Fibroblast of lung (primary cell): ENCODE data around the gene RAB35. TPM values are rescaled to one million over a fixed set of nuclear protein-coding genes. Genes with fewer than 3 reads are reported as not detected.

Experiments used
- DNase-seq, 2 donors: peaks; one replicate each; pipeline versions ENCODE4 v3.0.0 to v3.0.0-alpha.2; 2010; ENCODE audit warnings: low read depth in 2 of 2
- H2AFZ ChIP-seq: 2 replicates; pipeline ENCODE4 v1.5.1; 2012; ENCODE audit warnings: low read length, control low read depth, inconsistent platforms
- H3K27ac ChIP-seq: 2 replicates; pipeline ENCODE4 v1.5.1; 2011; ENCODE audit warnings: low read length, control low read depth; ENCODE audit not compliant: insufficient read depth
- H3K27me3 ChIP-seq: 2 replicates; pipeline ENCODE4 v1.5.1; 2011; ENCODE audit warnings: mild to moderate bottlenecking, low read length; ENCODE audit not compliant: control insufficient read depth, insufficient read depth
- H3K36me3 ChIP-seq: 2 replicates; pipeline ENCODE4 v1.5.1; 2011; ENCODE audit warnings: low read length; ENCODE audit not compliant: control insufficient read depth, insufficient read depth
- H3K4me1 ChIP-seq: 2 replicates; pipeline ENCODE4 v1.5.1; 2011; ENCODE audit warnings: low read length; ENCODE audit not compliant: control insufficient read depth, insufficient read depth; ENCODE audit errors: extremely low read depth
- H3K4me2 ChIP-seq: 2 replicates; pipeline ENCODE4 v1.5.1; 2011; ENCODE audit warnings: low read length, control low read depth; ENCODE audit not compliant: insufficient read depth; ENCODE audit errors: extremely low read depth
- H3K4me3 ChIP-seq, 4 experiments: fragments of 200-600 bp in 1 of 4; sonication (generic) in 1 of 4; replicated peaks in 1 of 4; 2 replicates each; pipeline ENCODE4 v1.5.1; 2011 to 2016; ENCODE audit warnings: low read length in 4 of 4, low read depth in 3 of 4, mild to moderate bottlenecking in 3 of 4, control low read depth in 2 of 4, inconsistent platforms in 1 of 4, mixed read lengths in 1 of 4; ENCODE audit not compliant: insufficient read depth in 1 of 4; ENCODE audit errors: control extremely low read depth in 1 of 4
- H3K79me2 ChIP-seq: 2 replicates; pipeline ENCODE4 v1.5.1; 2012; ENCODE audit warnings: mild to moderate bottlenecking, low read length, inconsistent platforms; ENCODE audit not compliant: control insufficient read depth, insufficient read depth
- H3K9ac ChIP-seq: 2 replicates; pipeline ENCODE4 v1.5.1; 2011; ENCODE audit warnings: mild to moderate bottlenecking, low read length, control low read depth; ENCODE audit not compliant: insufficient read depth
- H3K9me3 ChIP-seq: 2 replicates; pipeline ENCODE4 v1.5.1; 2012; ENCODE audit warnings: low read depth, low read length; ENCODE audit not compliant: control insufficient read depth, insufficient read depth
- H4K20me1 ChIP-seq: 2 replicates; pipeline ENCODE4 v1.5.1; 2011; ENCODE audit warnings: low read length; ENCODE audit not compliant: control insufficient read depth, insufficient read depth; ENCODE audit errors: extremely low read depth
- CTCF ChIP-seq, 2 donors: IDR thresholded peaks in 1 of 2; conservative IDR thresholded peaks in 1 of 2; 1 replicate in 1 of 2; 2 replicates in 1 of 2; pipeline ENCODE4 v1.5.1; 2011 to 2012; ENCODE audit warnings: low read length in 2 of 2, control low read depth in 1 of 2, inconsistent platforms in 1 of 2, low read depth in 1 of 2, mild to moderate bottlenecking in 1 of 2
- EZH2 ChIP-seq: IDR thresholded peaks from 2 replicates; pipeline ENCODE4 v1.5.1; 2012; ENCODE audit warnings: low read length, control low read depth, mild to moderate bottlenecking; ENCODE audit errors: missing control alignments
- polyA minus RNA-seq: library from RNA; depleted of rRNA, polyadenylated mRNA; stranded (reverse); fragments of >200 nt; gene quantifications from 2 replicates; pipeline ENCODE4 v1.2.3, GENCODE V29; 2011; ENCODE audit warnings: low replicate concordance
- polyA plus RNA-seq, 2 donors: library from polyadenylated mRNA; depleted of rRNA in 1 of 2; stranded (reverse) in 1 of 2; unstranded in 1 of 2; fragments of >200 nt; gene quantifications; 2 replicates each; pipeline ENCODE4 v1.2.1, GENCODE V29; 2011 to 2012; ENCODE audit warnings: missing spikeins in 1 of 2
- total RNA-seq: library from RNA; depleted of rRNA; stranded (reverse); fragments of >200 nt; gene quantifications from 2 replicates; pipeline ENCODE4 v1.2.1, GENCODE V29; 2014

The RAB35 gene
- total RNA-seq (23.4 and 29.7 TPM in 2 replicates), polyA plus RNA-seq (51.4 and 70.9 TPM in 2 replicates), polyA minus RNA-seq (62.9 and 111 TPM in 2 replicates)
- polyA plus RNA-seq (2012): 48.2 and 53.8 TPM in 2 replicates

GRCh38 chr12:120116441-120116791 lies at the start of gene RAB35:
Gene RAB35 (minus strand): TSS chr12:120116753. CDS start chr12:120116650, 103 bp downstream.
- Histone ChIP-seq H3K9me3 (no peaks in the 10 kb centered on the region), H3K4me2 (peak within 1 kb of the TSS; percentile 71), H3K9ac (peak within 1 kb of the TSS; percentile 83), H3K27ac (peak within 1 kb of the TSS; percentile 82), H3K79me2 (peaks cover 59% of the 10 kb centered on the region), H4K20me1 (no peaks in the 10 kb centered on the region), H3K36me3 (peaks cover 2% of the 10 kb centered on the region), H3K4me1 (peaks cover 5% of the 10 kb centered on the region), H3K27me3 (no peaks in the 10 kb centered on the region), H3K4me3 (peak within 1 kb of the TSS; percentile 74 to 98 (median 95)), H2AFZ (peak within 1 kb of the TSS; percentile 90)
- no peak for DNase-seq
- TF ChIP-seq EZH2 (no peak), CTCF (conservative IDR thresholded peaks at IDR 0.05 in 1 of 2, IDR thresholded peaks at IDR 0.05 in 1 of 2; ENCODE audit: low read depth in 1 of 2, low read length in 2 of 2) (no peak)

GRCh38 chr12:120164293-120164692 lies 47.7 kb upstream of the RAB35 start:
- Histone ChIP-seq H3K4me1 (no peaks in the 10 kb centered on the region), H3K79me2 (no peaks in the 10 kb centered on the region), H3K4me3 (no peak overlapping the region), H3K27ac (no peak overlapping the region), H3K9me3 (no peaks in the 10 kb centered on the region), H2AFZ (no peak overlapping the region), H4K20me1 (no peaks in the 10 kb centered on the region), H3K9ac (no peak overlapping the region), H3K27me3 (no peaks in the 10 kb centered on the region), H3K4me2 (no peak overlapping the region), H3K36me3 (peaks cover 34% of the 10 kb centered on the region)
- TF ChIP-seq EZH2: no peak
- no peak for TF ChIP-seq CTCF (conservative IDR thresholded peaks at IDR 0.05 in 1 of 2, IDR thresholded peaks at IDR 0.05 in 1 of 2; ENCODE audit: low read depth in 1 of 2, low read length in 2 of 2)
- no peak for DNase-seq

GRCh38 chr12:120162763-120163162 lies 46.2 kb upstream of the RAB35 start:
- no peak for DNase-seq
- Histone ChIP-seq H3K9ac (no peak overlapping the region), H4K20me1 (no peaks in the 10 kb centered on the region), H3K36me3 (peaks cover 43% of the 10 kb centered on the region), H3K27me3 (no peaks in the 10 kb centered on the region), H3K79me2 (no peaks in the 10 kb centered on the region), H3K4me2 (no peak overlapping the region), H3K4me1 (no peaks in the 10 kb centered on the region), H3K9me3 (no peaks in the 10 kb centered on the region), H3K4me3 (no peak overlapping the region), H2AFZ (no peak overlapping the region), H3K27ac (no peak overlapping the region)
- no peak for TF ChIP-seq CTCF (conservative IDR thresholded peaks at IDR 0.05 in 1 of 2, IDR thresholded peaks at IDR 0.05 in 1 of 2; ENCODE audit: low read depth in 1 of 2, low read length in 2 of 2)
- TF ChIP-seq EZH2: no peak
